H1 (cell line): ENCODE results near the gene CNPY3. TPM values are rescaled to one million over a fixed set of nuclear protein-coding genes. Genes with fewer than 3 reads are reported as not detected.

Experiments
- CTCF ChIA-PET: fragments of 300-600 bp; sonication (Branson Sonifier 250); formaldehyde crosslinking; loops from one replicate; lab custom pipeline; 2021; ENCODE audit not compliant: partially characterized antibody; lab: Charles Lee
- POLR2A ChIA-PET: fragments of 300-600 bp; sonication (Branson Sonifier 250); formaldehyde crosslinking; loops from one replicate; lab custom pipeline; 2021; ENCODE audit warnings: inconsistent platforms; ENCODE audit not compliant: partially characterized antibody; lab: Charles Lee
- DNase-seq, 2 experiments: peaks; one replicate each; pipeline versions ENCODE4 v3.0.0 to v3.0.0-alpha.2; 2010 to 2022; ENCODE audit warnings: low spot score in 2 of 2, low read depth in 1 of 2, mixed read lengths in 1 of 2
- FAIRE-seq: peaks from 2 replicates; lab custom pipeline; 2011; peaks lifted over from hg19 to GRCh38; lab: Jason Lieb, UNC
- H2AFZ ChIP-seq: 2 replicates; pipeline ENCODE4 v1.8.1; 2012; ENCODE audit warnings: low read length, inconsistent platforms
- H2AK5ac ChIP-seq: 2 replicates; pipeline ENCODE4 v1.6.1; 2013; ENCODE audit warnings: low read depth, low read length
- H2BK120ac ChIP-seq: replicated peaks from 2 replicates; pipeline ENCODE3; 2013; ENCODE audit warnings: low read depth, low read length, inconsistent platforms
- H2BK12ac ChIP-seq: 2 replicates; pipeline ENCODE4 v1.6.1; 2013; ENCODE audit warnings: low read depth, low read length
- H2BK15ac ChIP-seq: 2 replicates; pipeline ENCODE4 v1.6.1; 2013; ENCODE audit warnings: low read length
- H2BK20ac ChIP-seq: 2 replicates; pipeline ENCODE4 v1.6.1; 2013; ENCODE audit warnings: low read length
- H2BK5ac ChIP-seq: 2 replicates; pipeline ENCODE4 v1.6.1; 2013; ENCODE audit warnings: low read depth, low read length
- H3K14ac ChIP-seq: 2 replicates; pipeline ENCODE4 v1.6.1; 2013; ENCODE audit warnings: inconsistent platforms; ENCODE audit not compliant: insufficient read length
- H3K18ac ChIP-seq: 2 replicates; pipeline ENCODE4 v1.6.1; 2013; ENCODE audit warnings: low read length; ENCODE audit errors: extremely low read depth
- H3K23ac ChIP-seq: 2 replicates; pipeline ENCODE4 v1.6.1; 2013; ENCODE audit warnings: inconsistent platforms; ENCODE audit not compliant: insufficient read length
- H3K23me2 ChIP-seq: 2 replicates; pipeline ENCODE4 v1.6.1; 2013; ENCODE audit warnings: low read depth, low read length
- H3K27ac ChIP-seq: 2 replicates; pipeline ENCODE4 v1.6.1; 2011; ENCODE audit warnings: low read depth, low read length, inconsistent platforms
- H3K27me3 ChIP-seq, 4 experiments: replicated peaks in 1 of 4; 1 replicate in 1 of 4; 2 replicates in 3 of 4; pipeline versions ENCODE4 v1.6.1 to v1.8.1; 2011 to 2013; ENCODE audit warnings: low read length in 3 of 4, mild to moderate bottlenecking in 3 of 4, inconsistent platforms in 2 of 4, mixed read lengths in 2 of 4, moderate library complexity in 1 of 4; ENCODE audit not compliant: control insufficient read depth in 3 of 4, insufficient read depth in 3 of 4; ENCODE audit errors: extremely low read depth in 1 of 4
- H3K36me3 ChIP-seq, 4 experiments: 2 replicates each; pipeline versions ENCODE4 v1.6.1 to v1.8.1; 2011 to 2013; ENCODE audit warnings: mild to moderate bottlenecking in 4 of 4, low read length in 3 of 4, moderate library complexity in 2 of 4, control low read depth in 1 of 4, inconsistent platforms in 1 of 4; ENCODE audit not compliant: insufficient read depth in 4 of 4, control insufficient read depth in 2 of 4
- H3K4ac ChIP-seq: replicated peaks from 2 replicates; pipeline ENCODE3; 2013; ENCODE audit warnings: low read length, low read depth, mixed read lengths, inconsistent platforms; ENCODE audit not compliant: insufficient read length
- H3K4me1 ChIP-seq, 4 experiments: replicated peaks in 1 of 4; 1 replicate in 1 of 4; 2 replicates in 3 of 4; pipeline versions ENCODE4 v1.6.1 to v1.8.1; 2011 to 2013; ENCODE audit warnings: low read length in 3 of 4, inconsistent platforms in 2 of 4, mixed read lengths in 1 of 4; ENCODE audit not compliant: insufficient read depth in 4 of 4, control insufficient read depth in 3 of 4
- H3K4me2 ChIP-seq, 2 experiments: 2 replicates each; pipeline versions ENCODE4 v1.6.1 to v1.8.1; 2011 to 2013; ENCODE audit warnings: low read depth in 2 of 2, low read length in 2 of 2, control low read depth in 1 of 2, inconsistent platforms in 1 of 2, mild to moderate bottlenecking in 1 of 2; ENCODE audit not compliant: insufficient read depth in 1 of 2
- H3K4me3 ChIP-seq, 4 experiments: fragments of 200-600, 300-600 bp in 1 of 4; sonication (generic), shearing (Covaris generic), sonication (Bioruptor Twin) in 1 of 4; 2 replicates each; pipeline versions ENCODE4 v1.5.1 to v1.8.1; 2011 to 2016; ENCODE audit warnings: low read length in 4 of 4, low read depth in 3 of 4, control low read depth in 2 of 4, inconsistent platforms in 2 of 4, mild to moderate bottlenecking in 2 of 4, mixed read lengths in 1 of 4, moderate library complexity in 1 of 4; ENCODE audit not compliant: insufficient read depth in 2 of 4; ENCODE audit errors: extremely low read depth in 1 of 4
- H3K56ac ChIP-seq: replicated peaks from 2 replicates; pipeline ENCODE3; 2013; ENCODE audit warnings: low read depth, mild to moderate bottlenecking, mixed read lengths, low read length, inconsistent platforms; ENCODE audit not compliant: insufficient read length
- H3K79me1 ChIP-seq: 2 replicates; pipeline ENCODE4 v1.6.1; 2013; ENCODE audit warnings: low read depth, low read length, control low read depth
- H3K79me2 ChIP-seq, 2 experiments: 2 replicates each; pipeline versions ENCODE4 v1.6.1 to v1.8.1; 2012 to 2013; ENCODE audit warnings: low read length in 2 of 2, mild to moderate bottlenecking in 2 of 2, inconsistent platforms in 1 of 2; ENCODE audit not compliant: insufficient read depth in 2 of 2, control insufficient read depth in 1 of 2
- H3K9ac ChIP-seq, 4 experiments: replicated peaks in 1 of 4; 1 replicate in 1 of 4; 2 replicates in 3 of 4; pipeline versions ENCODE4 v1.6.1 to v1.8.1; 2011 to 2013; ENCODE audit warnings: low read depth in 3 of 4, low read length in 3 of 4, control low read depth in 2 of 4, mild to moderate bottlenecking in 2 of 4, moderate library complexity in 2 of 4, inconsistent platforms in 1 of 4; ENCODE audit errors: extremely low read depth in 1 of 4
- H3K9me3 ChIP-seq, 2 experiments: 2 replicates each; pipeline versions ENCODE4 v1.6.1 to v1.8.1; 2012 to 2013; ENCODE audit warnings: mild to moderate bottlenecking in 2 of 2, moderate library complexity in 2 of 2, control low read depth in 1 of 2, inconsistent platforms in 1 of 2, low read depth in 1 of 2, low read length in 1 of 2, mixed read lengths in 1 of 2; ENCODE audit not compliant: insufficient read depth in 2 of 2
- H4K20me1 ChIP-seq, 2 experiments: replicated peaks in 1 of 2; 2 replicates each; pipeline versions ENCODE3 to v1.8.1; 2011 to 2013; ENCODE audit warnings: inconsistent platforms in 2 of 2, low read length in 2 of 2, mild to moderate bottlenecking in 1 of 2; ENCODE audit not compliant: insufficient read depth in 2 of 2, control insufficient read depth in 1 of 2
- H4K5ac ChIP-seq: 2 replicates; pipeline ENCODE4 v1.6.1; 2013; ENCODE audit warnings: low read length, low read depth, mixed read lengths, inconsistent platforms; ENCODE audit not compliant: insufficient read length
- H4K8ac ChIP-seq: 2 replicates; pipeline ENCODE4 v1.8.0; 2013; ENCODE audit warnings: mild to moderate bottlenecking, moderate library complexity, low read length, inconsistent platforms; ENCODE audit not compliant: insufficient read depth; ENCODE audit errors: extremely low read depth
- H4K91ac ChIP-seq: replicated peaks from 2 replicates; pipeline ENCODE3; 2013; ENCODE audit warnings: low read length, mixed read lengths, inconsistent platforms; ENCODE audit not compliant: insufficient read length
- BCL11A ChIP-seq, 2 experiments: IDR thresholded peaks; one replicate each; pipeline ENCODE4 v1.6.1; 2011; ENCODE audit warnings: low read depth in 2 of 2, low read length in 2 of 2, mild to moderate bottlenecking in 2 of 2
- KDM5A ChIP-seq: fragments of 200-600 bp; IDR thresholded peaks from 2 replicates; pipeline ENCODE4 v1.7.1; 2012; ENCODE audit warnings: mild to moderate bottlenecking, low read length, inconsistent platforms, mixed read lengths
- MAFK ChIP-seq: IDR thresholded peaks from 2 replicates; pipeline ENCODE4 v1.6.1; 2012; ENCODE audit warnings: low read depth, mild to moderate bottlenecking, improper control_type of control experiment, low read length
- POLR2AphosphoS5 ChIP-seq: IDR thresholded peaks from 2 replicates; pipeline ENCODE4 v1.6.1; 2011; ENCODE audit warnings: low read depth, low read length
- SAP30 ChIP-seq: fragments of 300-600 bp; sonication (generic); IDR thresholded peaks from 2 replicates; pipeline ENCODE4 v1.7.1; 2012; ENCODE audit warnings: low read length, moderate library complexity, mild to moderate bottlenecking, inconsistent platforms; ENCODE audit not compliant: insufficient read depth, insufficient replicate concordance
- WGBS, 2 experiments: shearing (Covaris generic) in 1 of 2; methylation state at CpG; one replicate each; pipeline versions ENCODE4 v1.1.6 to v1.1.7; 2013 to 2015; ENCODE audit warnings: low lambda C conversion rate in 2 of 2, mixed read lengths in 2 of 2, inconsistent platforms in 1 of 2, low coverage in 1 of 2, missing lambda C conversion rate in 1 of 2; ENCODE audit not compliant: insufficient replicate concordance in 2 of 2, insufficient coverage in 1 of 2, insufficient read length in 1 of 2; ENCODE audit errors: extremely low coverage in 1 of 2, missing lambda C conversion rate in 1 of 2; 5-methylcytosine and 5-hydroxymethylcytosine counted together
- polyA plus RNA-seq, 7 experiments: library from polyadenylated mRNA; depleted of rRNA in 3 of 7; stranded (reverse) in 5 of 7; unstranded in 2 of 7; fragments of >200 nt in 5 of 7; fragments of 200-250 nt in 2 of 7; gene quantifications; 1 replicate in 5 of 7; 2 replicates in 1 of 7; 4 replicates in 1 of 7; pipeline versions ENCODE4 v1.2.1 to v1.2.3, GENCODE V29; 2011 to 2013; ENCODE audit warnings: missing spikeins in 2 of 7, mixed read lengths in 2 of 7
- total RNA-seq: library from RNA; stranded (reverse); fragmentation: NEBNext Ultra II Directional; extraction: Animal tissue kit (Norgen Biotek cat#: 25700); gene quantifications from 2 replicates; pipeline ENCODE4 v1.2.1, GENCODE V29; 2021

CNPY3 gene
- total and polyA plus RNA-seq, 2 of the 8 experiments (the other 6 are each of a cell fraction or from before 2014, with no cell fraction given): 49.6 to 64.5 TPM

- no peak overlapping the region for H2BK5ac ChIP-seq
Measured at GRCh38 chr6:42962096-42962495, 32.8 kb downstream of the CNPY3 start.

More at GRCh38 chr6:42962096-42962495, 32.8 kb downstream of the CNPY3 start:
- Histone ChIP-seq H3K23me2 (peaks cover 10% of the 10 kb centered on the region), H4K91ac (no peak overlapping the region), H3K36me3 (peaks cover 0 to 2% (median 0%) of the 10 kb centered on the region in 4 experiments; a peak in 1 of 8 replicates), H3K4me3 (no peak overlapping the region), H3K4me2 (no peak overlapping the region), H3K27me3 (peaks cover 0 to 13% (median 10%) of the 10 kb centered on the region in 4 experiments; a peak in 5 of 7 replicates), H4K20me1 (peaks cover 0 to 2% of the 10 kb centered on the region in 2 experiments), H4K8ac (no peak overlapping the region), H2BK12ac (no peak overlapping the region), H2AFZ (no peak overlapping the region), H4K5ac (no peak overlapping the region), H3K27ac (no peak overlapping the region), H2BK15ac (0 out of 2 replicates have a peak overlapping the region, but pooled peaks have one; percentile 40), H3K18ac (no peak overlapping the region), H3K4me1 (peaks cover 0 to 10% (median 6%) of the 10 kb centered on the region in 4 experiments; a peak in 5 of 7 replicates), H3K56ac (no peak overlapping the region), H2BK120ac (no peak overlapping the region), H3K23ac (no peak overlapping the region), H3K79me2 (no peaks in the 10 kb centered on the region), H3K14ac (no peak overlapping the region), H3K9ac (no peak overlapping the region), H3K79me1 (no peaks in the 10 kb centered on the region; the same call in 1 of the 2 replicates), H3K4ac (no peak overlapping the region), H3K9me3 (no peaks in the 10 kb centered on the region), H2BK20ac (no peak overlapping the region), H2AK5ac (no peak overlapping the region)
- 92% methylated on average over 12 of the region's 12 CpGs; no CpG with 5 or more reads in 1 of the 2 experiments for whole genome bisulfite sequencing, 2 experiments
- CTCF ChIA-PET: interaction anchor here (0.8 to 4.3 kb wide), 6 partner anchors 9 to 61 kb away, joined by 3 to 30 read pairs (median 4); partner anchors contain the start of genes CNPY3 and PEX6
- no peak for DNase-seq
- POLR2A ChIA-PET: interaction anchor here (1.7 to 5.3 kb wide), 4 partner anchors 12 to 92 kb away, joined by 4 to 21 read pairs (median 6); partner anchors contain the start of gene CUL7
- TF ChIP-seq POLR2AphosphoS5 (no peak), KDM5A (no peak), SAP30 (no peak), MAFK (no peak), BCL11A (IDR thresholded peaks at IDR 0.05; ENCODE audit: low read depth in 2 of 2, low read length in 2 of 2) (no peak)
- FAIRE-seq: no peak
